ENCODE results near the gene FAM180B.

GRCh38 chr11:47572715-47573255 is 13.7 kb upstream of the FAM180B start:
- TF ChIP-seq SUZ12 (IDR thresholded peaks at IDR 0.05; ENCODE audit: extremely low read depth, insufficient read depth, insufficient read length) = no peak
- no peak for TF ChIP-seq YY1 (IDR thresholded peaks at IDR 0.05; ENCODE audit: insufficient read depth, insufficient read length)
- no peak for TF ChIP-seq ZNF274 (IDR thresholded peaks at IDR 0.05; ENCODE audit: low read depth, low read length)

Data from NT2/D1 (cell line).